ENCODE data around the gene ANKRD9.

- TF ChIP-seq, protein P1, sequence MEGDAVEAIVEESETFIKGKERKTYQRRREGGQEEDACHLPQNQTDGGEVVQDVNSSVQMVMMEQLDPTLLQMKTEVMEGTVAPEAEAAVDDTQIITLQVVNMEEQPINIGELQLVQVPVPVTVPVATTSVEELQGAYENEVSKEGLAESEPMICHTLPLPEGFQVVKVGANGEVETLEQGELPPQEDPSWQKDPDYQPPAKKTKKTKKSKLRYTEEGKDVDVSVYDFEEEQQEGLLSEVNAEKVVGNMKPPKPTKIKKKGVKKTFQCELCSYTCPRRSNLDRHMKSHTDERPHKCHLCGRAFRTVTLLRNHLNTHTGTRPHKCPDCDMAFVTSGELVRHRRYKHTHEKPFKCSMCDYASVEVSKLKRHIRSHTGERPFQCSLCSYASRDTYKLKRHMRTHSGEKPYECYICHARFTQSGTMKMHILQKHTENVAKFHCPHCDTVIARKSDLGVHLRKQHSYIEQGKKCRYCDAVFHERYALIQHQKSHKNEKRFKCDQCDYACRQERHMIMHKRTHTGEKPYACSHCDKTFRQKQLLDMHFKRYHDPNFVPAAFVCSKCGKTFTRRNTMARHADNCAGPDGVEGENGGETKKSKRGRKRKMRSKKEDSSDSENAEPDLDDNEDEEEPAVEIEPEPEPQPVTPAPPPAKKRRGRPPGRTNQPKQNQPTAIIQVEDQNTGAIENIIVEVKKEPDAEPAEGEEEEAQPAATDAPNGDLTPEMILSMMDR (IDR thresholded peaks at IDR 0.05) = no peak
- TF ChIP-seq EP300 (IDR thresholded peaks at IDR 0.05; ENCODE audit: low read depth) = no peak
- TF ChIP-seq POLR2A (IDR thresholded peaks at IDR 0.05) = no peak
- TF ChIP-seq POLR2AphosphoS5 (IDR thresholded peaks at IDR 0.05) = no peak
Observed at GRCh38 chr14:102496958-102497744, 12.4 kb downstream of the ANKRD9 start.

Data from transverse colon (tissue), 4 donors.